ENCODE data around the gene TRIM44. TPM values are rescaled to one million over a fixed set of nuclear protein-coding genes. Genes with fewer than 3 reads are reported as not detected.

Gene TRIM44
- total RNA-seq, 4 donors from 2014 or later, result 27.4 to 73.4 (median 53.7) TPM

DNA sequence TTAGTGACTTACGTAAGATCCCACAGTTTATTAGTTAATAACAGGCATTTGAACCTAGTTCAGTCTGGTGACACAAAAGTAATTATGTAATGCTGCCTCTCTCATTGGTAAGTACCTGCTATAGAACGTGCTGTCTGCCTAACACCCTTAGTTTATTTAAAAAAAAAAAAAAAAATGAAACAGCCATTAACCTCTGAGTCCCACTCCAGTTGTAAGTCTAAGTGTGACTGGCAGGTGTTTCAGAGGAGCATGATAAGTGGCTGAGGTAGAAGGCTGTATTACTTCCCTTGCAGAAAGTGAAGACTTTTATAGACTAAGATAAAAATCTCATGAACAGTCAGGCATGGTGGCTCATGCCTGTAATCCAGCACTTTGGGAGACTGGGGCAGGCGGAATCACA lies 140.5 kb downstream of the TRIM44 start:
- Histone ChIP-seq H3K4me1 (peaks cover 6 to 8% (median 8%) of the 10 kb centered on the region in 4 donors), H3K36me3 (peaks cover 0 to 10% (median 4%) of the 10 kb centered on the region in 4 donors), H3K27me3 (no peaks in the 10 kb centered on the region), H3K4me3 (no peak overlapping the region), H3K9me3 (no peaks in the 10 kb centered on the region), H3K27ac (replicated peaks in 1 of 4) (no peak overlapping the region)
- DNase-seq (ENCODE audit: extremely low spot score), result no peak
- intact Hi-C loops (cut with DNase I), result no loop called here
- TF ChIP-seq, protein P1, sequence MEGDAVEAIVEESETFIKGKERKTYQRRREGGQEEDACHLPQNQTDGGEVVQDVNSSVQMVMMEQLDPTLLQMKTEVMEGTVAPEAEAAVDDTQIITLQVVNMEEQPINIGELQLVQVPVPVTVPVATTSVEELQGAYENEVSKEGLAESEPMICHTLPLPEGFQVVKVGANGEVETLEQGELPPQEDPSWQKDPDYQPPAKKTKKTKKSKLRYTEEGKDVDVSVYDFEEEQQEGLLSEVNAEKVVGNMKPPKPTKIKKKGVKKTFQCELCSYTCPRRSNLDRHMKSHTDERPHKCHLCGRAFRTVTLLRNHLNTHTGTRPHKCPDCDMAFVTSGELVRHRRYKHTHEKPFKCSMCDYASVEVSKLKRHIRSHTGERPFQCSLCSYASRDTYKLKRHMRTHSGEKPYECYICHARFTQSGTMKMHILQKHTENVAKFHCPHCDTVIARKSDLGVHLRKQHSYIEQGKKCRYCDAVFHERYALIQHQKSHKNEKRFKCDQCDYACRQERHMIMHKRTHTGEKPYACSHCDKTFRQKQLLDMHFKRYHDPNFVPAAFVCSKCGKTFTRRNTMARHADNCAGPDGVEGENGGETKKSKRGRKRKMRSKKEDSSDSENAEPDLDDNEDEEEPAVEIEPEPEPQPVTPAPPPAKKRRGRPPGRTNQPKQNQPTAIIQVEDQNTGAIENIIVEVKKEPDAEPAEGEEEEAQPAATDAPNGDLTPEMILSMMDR (IDR thresholded peaks at IDR 0.05), result no peak
- no peak for TF ChIP-seq POLR2AphosphoS5 (IDR thresholded peaks at IDR 0.05)
- TF ChIP-seq POLR2A (IDR thresholded peaks at IDR 0.05; ENCODE audit: low read depth), result no peak
- TF ChIP-seq EP300 (IDR thresholded peaks at IDR 0.05), result no peak
- 62% methylated on average over 3 of the region's 3 CpGs for WGBS

DNA sequence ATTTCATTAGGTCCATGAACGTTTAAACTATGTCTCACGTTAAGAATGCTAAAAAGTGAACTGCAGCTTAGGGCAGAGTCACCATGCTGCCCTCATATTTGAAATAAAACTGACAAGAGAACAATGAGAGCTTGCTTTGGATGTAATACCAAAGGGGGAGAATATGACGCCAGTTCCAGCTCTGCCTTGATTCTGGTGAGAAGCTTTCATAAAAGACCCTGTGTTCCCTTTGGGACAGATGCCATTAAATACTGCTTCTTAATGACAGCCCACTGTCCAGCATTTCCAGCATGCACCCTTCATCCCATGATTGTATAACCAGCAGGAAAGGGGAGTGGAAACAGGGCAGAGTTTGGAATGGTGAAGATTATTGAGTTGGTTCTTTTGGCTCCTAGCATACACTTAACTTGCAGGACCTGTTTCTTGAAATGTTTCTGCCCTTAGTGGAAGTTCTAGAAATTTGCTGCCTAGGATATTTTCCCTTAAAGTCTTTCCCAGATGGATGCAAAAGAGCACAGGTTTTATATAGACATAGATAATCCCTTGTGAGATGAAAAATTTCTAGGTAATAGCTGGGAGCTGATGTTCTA lies 142.0 kb downstream of the TRIM44 start:
- Histone ChIP-seq H3K4me1 (peaks cover 6 to 8% (median 8%) of the 10 kb centered on the region in 4 donors), H3K36me3 (peaks cover 0 to 10% (median 5%) of the 10 kb centered on the region in 4 donors), H3K27me3 (no peaks in the 10 kb centered on the region), H3K27ac (replicated peaks in 1 of 4) (no peak overlapping the region), H3K9me3 (no peaks in the 10 kb centered on the region), H3K4me3 (no peak overlapping the region)
- DNase-seq (ENCODE audit: extremely low spot score), result no peak
- WGBS, result 63% methylated on average over 3 of the region's 3 CpGs
- TF ChIP-seq POLR2AphosphoS5 (IDR thresholded peaks at IDR 0.05) (no peak), EP300 (IDR thresholded peaks at IDR 0.05) (no peak), POLR2A (IDR thresholded peaks at IDR 0.05; ENCODE audit: low read depth) (no peak)
- TF ChIP-seq, protein P1 (IDR thresholded peaks at IDR 0.05), result no peak
- intact Hi-C loops (cut with DNase I), result no loop called here

DNA sequence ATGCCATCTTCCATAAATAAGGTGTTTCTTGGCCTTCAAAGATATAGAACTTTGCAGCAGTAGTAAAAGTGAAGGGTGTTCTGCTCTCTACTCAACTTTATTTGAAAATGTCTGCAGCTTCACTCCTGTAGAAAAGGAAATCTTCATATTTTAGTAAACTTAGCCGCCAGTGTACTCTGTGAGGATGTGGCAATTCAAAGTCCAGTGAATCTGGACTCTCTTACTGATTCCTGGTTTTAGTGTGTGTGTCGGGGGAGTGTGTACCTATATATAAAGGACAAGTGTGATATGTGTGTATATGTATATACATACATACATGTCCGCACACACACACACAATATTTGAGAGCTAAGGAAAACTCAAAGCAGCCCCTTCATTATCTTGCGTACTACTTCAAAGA lies 147.0 kb downstream of the TRIM44 start:
- Histone ChIP-seq H3K4me1 (peaks cover 10 to 13% (median 13%) of the 10 kb centered on the region in 4 donors), H3K4me3 (no peak overlapping the region), H3K27ac (replicated peaks in 1 of 4) (no peak overlapping the region), H3K9me3 (no peaks in the 10 kb centered on the region), H3K36me3 (peaks cover 0 to 10% (median 5%) of the 10 kb centered on the region in 4 donors), H3K27me3 (no peaks in the 10 kb centered on the region)
- intact Hi-C loops (cut with DNase I), result no loop called here
- 68% methylated on average over 4 of the region's 4 CpGs for WGBS
- no peak for DNase-seq (ENCODE audit: extremely low spot score)
- no peak for TF ChIP-seq EP300 (IDR thresholded peaks at IDR 0.05)
- no peak for TF ChIP-seq POLR2AphosphoS5 (IDR thresholded peaks at IDR 0.05)
- TF ChIP-seq, protein P1 (IDR thresholded peaks at IDR 0.05), result no peak
- TF ChIP-seq POLR2A (IDR thresholded peaks at IDR 0.05; ENCODE audit: low read depth), result no peak

DNA sequence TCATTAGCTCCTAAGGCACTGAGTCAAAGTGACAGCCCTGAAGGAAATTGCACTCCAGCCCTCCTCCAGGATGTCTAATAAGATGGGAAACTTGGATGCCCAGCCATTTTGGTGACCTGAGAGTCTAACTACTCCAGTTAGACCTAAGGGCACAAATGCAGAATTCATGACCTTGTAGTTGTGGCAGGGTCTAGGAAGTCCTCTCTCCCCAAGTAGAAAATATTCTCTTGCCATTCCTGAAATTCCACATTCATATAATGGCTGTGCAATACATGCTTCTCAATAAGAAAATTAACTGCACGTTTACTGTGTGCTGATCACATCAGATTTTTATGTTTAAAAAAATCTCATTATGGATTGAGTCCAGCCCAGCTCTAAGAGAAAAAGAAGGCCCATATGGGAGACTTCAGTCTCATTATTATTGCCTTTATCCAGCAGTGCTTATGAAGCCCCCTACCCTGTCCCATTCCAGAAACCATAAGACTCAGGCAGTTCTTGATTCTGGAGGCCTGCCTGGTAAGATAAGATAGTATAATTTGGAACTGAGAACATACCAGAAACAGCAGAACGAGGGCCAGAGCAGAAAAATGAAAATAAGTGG lies 147.6 kb downstream of the TRIM44 start:
- Histone ChIP-seq H3K9me3 (no peaks in the 10 kb centered on the region), H3K27me3 (no peaks in the 10 kb centered on the region), H3K27ac (replicated peaks in 1 of 4) (no peak overlapping the region), H3K4me1 (peaks cover 10 to 19% (median 16%) of the 10 kb centered on the region in 4 donors), H3K36me3 (peaks cover 0 to 10% (median 5%) of the 10 kb centered on the region in 4 donors), H3K4me3 (no peak overlapping the region)
- TF ChIP-seq EP300 (IDR thresholded peaks at IDR 0.05) (no peak), POLR2A (IDR thresholded peaks at IDR 0.05; ENCODE audit: low read depth) (no peak), POLR2AphosphoS5 (IDR thresholded peaks at IDR 0.05) (no peak)
- TF ChIP-seq, protein P1 (IDR thresholded peaks at IDR 0.05), result no peak
- intact Hi-C loops (cut with DNase I), result no loop called here
- no peak for DNase-seq (ENCODE audit: extremely low spot score)
- 48% methylated on average over 2 of the region's 2 CpGs for WGBS
